ENCODE data around the gene DHX57. TPM values are rescaled to one million over a fixed set of nuclear protein-coding genes. Genes with fewer than 3 reads are reported as not detected.
A peak's percentile ranks its signal among the peaks of the same experiment; 100 is the strongest.
"Not testable (repeated sequence)": the region's sequence is repeated elsewhere in the genome, so short reads cannot be mapped to it uniquely, and the experiment has no call there.

Gene DHX57
- total and polyA plus RNA-seq, 12 donors, result 6.0 to 12.4 (median 9.7) TPM

- WGBS, 2 donors, result 63 to 72% methylated on average over 1 of the region's 1 CpG
- peaks cover 0 to 97% (median 19%) of the 10 kb centered on the region in 9 donors for H3K36me3 ChIP-seq
- no peak for DNase-seq
- no peak overlapping the region for H3K4me3 ChIP-seq
- H3K27ac ChIP-seq, result peak overlapping the region in 1 of 10 donors; percentile 39
- H3K9me3 ChIP-seq, result no peaks in the 10 kb centered on the region
- ATAC-seq, result no peak
- TF ChIP-seq, protein P1, sequence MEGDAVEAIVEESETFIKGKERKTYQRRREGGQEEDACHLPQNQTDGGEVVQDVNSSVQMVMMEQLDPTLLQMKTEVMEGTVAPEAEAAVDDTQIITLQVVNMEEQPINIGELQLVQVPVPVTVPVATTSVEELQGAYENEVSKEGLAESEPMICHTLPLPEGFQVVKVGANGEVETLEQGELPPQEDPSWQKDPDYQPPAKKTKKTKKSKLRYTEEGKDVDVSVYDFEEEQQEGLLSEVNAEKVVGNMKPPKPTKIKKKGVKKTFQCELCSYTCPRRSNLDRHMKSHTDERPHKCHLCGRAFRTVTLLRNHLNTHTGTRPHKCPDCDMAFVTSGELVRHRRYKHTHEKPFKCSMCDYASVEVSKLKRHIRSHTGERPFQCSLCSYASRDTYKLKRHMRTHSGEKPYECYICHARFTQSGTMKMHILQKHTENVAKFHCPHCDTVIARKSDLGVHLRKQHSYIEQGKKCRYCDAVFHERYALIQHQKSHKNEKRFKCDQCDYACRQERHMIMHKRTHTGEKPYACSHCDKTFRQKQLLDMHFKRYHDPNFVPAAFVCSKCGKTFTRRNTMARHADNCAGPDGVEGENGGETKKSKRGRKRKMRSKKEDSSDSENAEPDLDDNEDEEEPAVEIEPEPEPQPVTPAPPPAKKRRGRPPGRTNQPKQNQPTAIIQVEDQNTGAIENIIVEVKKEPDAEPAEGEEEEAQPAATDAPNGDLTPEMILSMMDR (IDR thresholded peaks at IDR 0.05), result peak in 7 of 9 donors; percentile 9 to 39 (median 29)
- H3K4me1 ChIP-seq, result peaks cover 0 to 43% (median 0%) of the 10 kb centered on the region in 9 donors
- no peaks in the 10 kb centered on the region for H3K27me3 ChIP-seq
- intact Hi-C loops (cut with DNase I), result no loop called here
These were observed 40.6 kb downstream of the DHX57 start for GRCh38 chr2:38835015-38835601.

GRCh38 chr2:38830526-38831159 lies 45.1 kb downstream of the DHX57 start:
- H3K36me3 ChIP-seq, result peaks cover 0 to 85% (median 7%) of the 10 kb centered on the region in 9 donors
- WGBS, 2 donors, result 92 to 93% methylated on average over 6 of the region's 6 CpGs
- no peaks in the 10 kb centered on the region for H3K27me3 ChIP-seq
- TF ChIP-seq, protein P1 (IDR thresholded peaks at IDR 0.05), result no peak
- intact Hi-C loops (cut with DNase I), result no loop called here
- H3K4me1 ChIP-seq, result peaks cover 0 to 46% (median 0%) of the 10 kb centered on the region in 9 donors
- ATAC-seq (no peak), DNase-seq (no peak)
- no peak overlapping the region for H3K4me3 ChIP-seq
- H3K9me3 ChIP-seq, result no peaks in the 10 kb centered on the region
- peak overlapping the region in 1 of 10 donors; percentile 85 for H3K27ac ChIP-seq

DNA sequence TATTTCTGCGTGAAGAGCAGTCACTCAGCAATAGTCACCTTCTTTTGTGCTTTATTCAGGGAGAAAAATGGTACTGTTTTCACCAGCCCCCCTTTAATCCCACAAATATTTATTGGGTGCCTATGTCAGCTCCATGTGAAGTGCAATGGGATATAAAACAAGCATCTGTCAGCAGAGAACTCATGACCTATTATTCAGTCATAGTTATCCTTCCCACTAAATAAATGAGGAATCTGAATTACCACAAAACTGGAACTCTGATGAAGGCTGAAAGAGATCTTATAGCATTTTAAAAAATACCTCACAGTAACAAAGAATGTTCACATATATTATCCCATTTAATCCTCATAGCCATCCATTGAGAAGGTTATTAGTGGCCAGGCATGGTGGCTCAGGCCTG lies 45.8 kb downstream of the DHX57 start:
- DNase-seq (no peak), ATAC-seq (no peak)
- peak overlapping the region in 1 of 10 donors; percentile 85 for H3K27ac ChIP-seq
- TF ChIP-seq, protein P1 (IDR thresholded peaks at IDR 0.05), result no peak
- 98 to 100% methylated on average over 1 of the region's 1 CpG for WGBS, 2 donors
- H3K9me3 ChIP-seq, result no peaks in the 10 kb centered on the region
- H3K4me3 ChIP-seq, result no peak overlapping the region
- H3K36me3 ChIP-seq, result peaks cover 0 to 85% (median 12%) of the 10 kb centered on the region in 9 donors
- H3K4me1 ChIP-seq, result peaks cover 0 to 41% (median 0%) of the 10 kb centered on the region in 9 donors
- intact Hi-C loops (cut with DNase I), result no loop called here
- H3K27me3 ChIP-seq, result no peaks in the 10 kb centered on the region

GRCh38 chr2:38828460-38828859 lies 47.3 kb downstream of the DHX57 start:
- Histone ChIP-seq H3K27ac (peak overlapping the region in 1 of 10 donors; percentile 71), H3K27me3 (no peaks in the 10 kb centered on the region), H3K4me1 (peaks cover 0 to 36% (median 0%) of the 10 kb centered on the region in 9 donors), H3K9me3 (no peaks in the 10 kb centered on the region), H3K36me3 (peaks cover 0 to 85% (median 18%) of the 10 kb centered on the region in 9 donors), H3K4me3 (no peak overlapping the region)
- DNase-seq (no peak), ATAC-seq (no peak)
- intact Hi-C loops (cut with DNase I), result no loop called here
- TF ChIP-seq, protein P1 (IDR thresholded peaks at IDR 0.05), result no peak
- WGBS, 2 donors, result 70 to 83% methylated on average over 4 of the region's 4 CpGs

DNA sequence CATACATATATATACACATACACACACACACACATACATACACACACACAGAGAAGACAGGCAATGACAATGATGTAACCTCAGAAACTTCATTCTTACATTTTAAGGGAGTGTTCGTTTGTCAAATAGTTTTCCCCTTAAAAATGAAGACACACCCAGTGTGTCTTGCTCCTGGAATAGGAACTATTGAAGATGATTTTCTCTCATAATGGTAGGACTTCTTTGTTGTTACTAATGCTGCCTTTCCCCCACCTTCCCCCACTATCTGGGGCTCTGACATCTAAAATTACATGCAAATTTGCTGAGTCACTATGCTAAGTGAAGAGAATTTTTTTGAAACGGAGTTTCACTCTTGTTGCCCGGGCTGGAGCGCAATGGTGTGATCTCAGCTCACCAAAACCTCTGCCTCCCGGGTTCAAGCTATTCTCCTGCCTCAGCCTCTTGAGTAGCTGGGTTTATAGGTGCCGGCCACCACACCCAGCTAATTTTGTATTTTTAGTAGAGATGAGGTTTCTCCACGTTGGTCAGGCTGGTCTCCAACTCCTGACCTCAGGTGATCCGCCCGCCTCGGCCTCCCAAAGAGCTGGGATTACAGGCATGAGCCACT lies 48.1 kb downstream of the DHX57 start:
- peaks cover 0 to 33% (median 0%) of the 10 kb centered on the region in 9 donors for H3K4me1 ChIP-seq
- H3K27me3 ChIP-seq; DNase-seq; intact Hi-C loops (cut with DNase I); H3K9me3 ChIP-seq; H3K4me3 ChIP-seq: not testable (repeated sequence)
- ATAC-seq, result peak in 2 of 8 donors; percentile 39 to 42
- 80% methylated on average over 9 to 10 of the region's 10 CpGs for WGBS, 2 donors
- peak overlapping the region in 1 of 10 donors; percentile 71 for H3K27ac ChIP-seq
- peaks cover 0 to 85% (median 27%) of the 10 kb centered on the region in 9 donors for H3K36me3 ChIP-seq

All from heart right ventricle (tissue), 16 donors.